ENCODE results near the gene ACAP2.

DNA sequence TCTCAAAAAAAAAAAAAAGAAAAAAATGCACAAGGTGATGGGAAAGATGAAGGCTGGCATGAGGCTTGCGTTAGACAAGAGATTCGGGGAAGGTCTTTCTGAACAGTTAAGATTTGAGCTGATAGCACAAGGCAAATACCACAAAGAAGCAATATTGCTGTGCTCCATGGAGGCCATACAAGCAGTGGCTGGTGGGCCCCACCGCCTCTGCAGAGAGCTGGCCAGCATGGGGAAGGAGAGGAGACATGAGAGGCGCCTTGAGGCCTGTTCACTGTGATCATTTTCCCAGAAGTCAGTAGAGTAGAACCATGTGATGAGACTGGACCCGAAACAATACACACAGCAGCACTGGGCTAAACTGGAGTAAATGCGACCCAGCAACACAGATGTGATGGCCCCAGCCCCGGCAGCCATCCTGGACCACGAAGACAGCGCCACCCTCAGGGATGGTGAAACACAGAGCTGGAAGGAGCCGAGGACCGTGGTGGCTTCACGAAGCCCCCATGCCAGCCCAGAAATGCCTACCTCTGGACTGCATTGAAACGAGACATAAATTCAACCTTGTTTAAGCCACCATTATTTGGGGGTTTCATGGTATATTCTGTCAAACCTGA lies 177.3 kb downstream of the ACAP2 start:
- TF ChIP-seq CTCF (IDR thresholded peaks at IDR 0.05; ENCODE audit: low read depth, low read length) (no peak), POLR2A (IDR thresholded peaks at IDR 0.05; ENCODE audit: extremely low read depth, insufficient read length) (no peak), MAX (IDR thresholded peaks at IDR 0.05; ENCODE audit: low read depth, low read length) (no peak), MYC (IDR thresholded peaks at IDR 0.05; ENCODE audit: low read depth, low read length) (no peak)

Data from NB4 (cell line).